WTC11 (cell line): ENCODE data around the gene SRC. TPM values are rescaled to one million over a fixed set of nuclear protein-coding genes. Genes with fewer than 3 reads are reported as not detected.

ENCODE experiments used
- ATAC-seq: fragments of 200-7000 bp; cut with Tn5 transposase; 2 replicates; pipeline ENCODE4 v1.10.0; 2021; ENCODE audit warnings: mild to moderate bottlenecking, moderate library complexity
- CTCF ChIA-PET: fragments of 300-600 bp; sonication (Branson Sonifier 250); formaldehyde crosslinking; loops from one replicate; lab custom pipeline; 2021; ENCODE audit warnings: antibody characterized with exemption; lab: Charles Lee
- POLR2A ChIA-PET: fragments of 350-600 bp; sonication (Branson Sonifier 250); formaldehyde crosslinking; loops from one replicate; lab custom pipeline; 2021; ENCODE audit warnings: antibody characterized with exemption; lab: Charles Lee
- DNase-seq: peaks from one replicate; pipeline ENCODE4 v3.0.0; 2021; ENCODE audit warnings: low spot score
- H3K27ac Mint-ChIP-seq: 2 replicates; pipeline ENCODE4 v1.8.0; 2021; ENCODE audit warnings: mixed read lengths
- H3K27me3 Mint-ChIP-seq: 2 replicates; pipeline ENCODE4 v1.8.0; 2021; ENCODE audit warnings: low read depth, mild to moderate bottlenecking, moderate library complexity, mixed read lengths
- H3K36me3 Mint-ChIP-seq: 2 replicates; pipeline ENCODE4 v1.8.0; 2021; ENCODE audit warnings: mixed read lengths
- H3K4me1 Mint-ChIP-seq: 2 replicates; pipeline ENCODE4 v1.8.0; 2022; ENCODE audit warnings: mixed read lengths
- H3K4me3 Mint-ChIP-seq: 2 replicates; pipeline ENCODE4 v1.8.0; 2021; ENCODE audit warnings: mild to moderate bottlenecking, moderate library complexity, mixed read lengths
- H3K9me3 Mint-ChIP-seq: 2 replicates; pipeline ENCODE4 v1.8.0; 2021; ENCODE audit warnings: mixed read lengths
- GABPB1 ChIP-seq: sonication (generic); formaldehyde crosslinking; IDR thresholded peaks from 2 replicates; pipeline ENCODE4 v1.8.1; 2023; ENCODE audit warnings: mild to moderate bottlenecking, missing genetic modification reagents
- JUN ChIP-seq: sonication (generic); formaldehyde crosslinking; IDR thresholded peaks from 2 replicates; pipeline ENCODE4 v1.8.0; 2023; ENCODE audit warnings: mild to moderate bottlenecking, missing genetic modification reagents
- NFE2L1 ChIP-seq: sonication (generic); formaldehyde crosslinking; IDR thresholded peaks from 2 replicates; pipeline ENCODE4 v1.8.1; 2023; ENCODE audit warnings: missing genetic modification reagents
- NR1H2 ChIP-seq: sonication (generic); formaldehyde crosslinking; IDR thresholded peaks from 2 replicates; pipeline ENCODE4 v1.9.0; 2021; ENCODE audit warnings: mild to moderate bottlenecking, moderate library complexity, missing genetic modification reagents
- NR3C1 ChIP-seq: sonication (generic); formaldehyde crosslinking; conservative IDR thresholded peaks from 2 replicates; pipeline ENCODE4 v1.8.1; 2023; ENCODE audit warnings: low read depth, mild to moderate bottlenecking, missing genetic modification reagents
- SMAD3 ChIP-seq: sonication (generic); formaldehyde crosslinking; IDR thresholded peaks from 2 replicates; pipeline ENCODE4 v1.8.0; 2022; ENCODE audit warnings: missing genetic modification reagents, mild to moderate bottlenecking, borderline replicate concordance
- SP1 ChIP-seq: sonication (generic); formaldehyde crosslinking; conservative IDR thresholded peaks from 2 replicates; pipeline ENCODE4 v1.8.1; 2022; ENCODE audit warnings: missing genetic modification reagents
- TCF7 ChIP-seq: sonication (generic); formaldehyde crosslinking; IDR thresholded peaks from 2 replicates; pipeline ENCODE4 v1.8.0; 2022; ENCODE audit warnings: mild to moderate bottlenecking, low read depth, missing genetic modification reagents, moderate library complexity
- ZNF317 ChIP-seq: sonication (generic); formaldehyde crosslinking; IDR thresholded peaks from 2 replicates; pipeline ENCODE4 v1.8.1; 2023; ENCODE audit warnings: low read depth, mild to moderate bottlenecking, moderate library complexity, missing genetic modification reagents, borderline replicate concordance
- ZNF416 ChIP-seq: fragments of 250-450 bp; sonication (Bioruptor Pico); IDR thresholded peaks from 2 replicates; pipeline ENCODE4 v1.9.0; 2021; ENCODE audit warnings: mild to moderate bottlenecking, inconsistent platforms
- total RNA-seq: library from RNA; stranded (reverse); gene quantifications from 3 replicates; pipeline ENCODE4 v1.2.3, GENCODE V29; 2021
- TF ChIP-seq, protein P1 (sequence below): sonication (generic); formaldehyde crosslinking; IDR thresholded peaks from 2 replicates; pipeline ENCODE4 v1.8.0; 2022; ENCODE audit warnings: missing genetic modification reagents
- TF ChIP-seq, protein P2 (sequence below): sonication (generic); formaldehyde crosslinking; IDR thresholded peaks from 2 replicates; pipeline ENCODE4 v1.8.1; 2022; ENCODE audit warnings: low read depth, mild to moderate bottlenecking, moderate library complexity, missing genetic modification reagents, borderline replicate concordance

Gene SRC
- total RNA-seq, 1 experiment from 2014 or later = 33.3 TPM

DNA sequence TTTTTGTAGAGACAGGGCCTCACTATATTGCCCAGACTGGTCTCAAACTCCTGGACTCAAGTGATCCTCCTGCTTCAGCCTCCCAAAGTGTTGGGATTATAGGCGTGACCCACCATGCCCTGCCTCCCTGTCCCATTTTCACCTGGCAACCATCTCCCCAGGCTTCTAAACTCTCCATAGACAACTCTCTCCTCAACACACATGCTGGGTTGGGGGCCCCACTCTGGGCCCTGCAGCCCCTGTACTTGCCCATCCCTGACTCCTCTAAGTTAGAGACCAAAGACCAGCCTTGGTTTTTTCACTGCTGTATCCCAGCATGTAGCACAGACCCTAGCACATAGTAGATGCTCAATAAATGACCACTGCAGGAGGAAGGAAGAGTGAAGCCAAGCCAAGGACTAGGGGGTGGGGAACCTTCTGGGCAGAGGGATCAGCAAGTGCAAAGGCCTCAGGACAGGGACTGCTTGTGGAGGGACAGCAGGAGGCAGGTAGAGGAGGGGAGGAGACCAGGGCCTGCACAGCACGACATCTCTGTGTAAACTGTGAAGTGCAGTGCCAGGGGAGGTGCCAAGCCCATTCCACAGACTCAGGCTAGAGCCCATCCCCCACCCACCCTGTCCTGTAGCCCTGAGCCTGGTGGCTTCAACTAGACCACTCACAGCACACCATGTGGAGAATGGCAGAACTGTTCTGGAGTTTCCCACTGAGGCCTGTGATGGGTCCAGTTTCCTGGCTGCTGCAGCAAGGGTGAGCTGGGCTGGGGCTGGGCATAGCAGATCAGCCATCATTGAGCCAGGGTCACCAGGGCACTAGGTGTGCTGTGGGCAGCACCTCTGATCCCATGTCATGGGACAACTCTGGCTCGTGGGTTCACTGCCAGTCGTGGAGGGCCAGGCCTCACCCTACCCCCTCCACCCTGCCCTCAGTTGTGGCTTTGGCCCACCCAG lies 3.4 kb upstream of the SRC start (continued):
- TF ChIP-seq, protein P1, sequence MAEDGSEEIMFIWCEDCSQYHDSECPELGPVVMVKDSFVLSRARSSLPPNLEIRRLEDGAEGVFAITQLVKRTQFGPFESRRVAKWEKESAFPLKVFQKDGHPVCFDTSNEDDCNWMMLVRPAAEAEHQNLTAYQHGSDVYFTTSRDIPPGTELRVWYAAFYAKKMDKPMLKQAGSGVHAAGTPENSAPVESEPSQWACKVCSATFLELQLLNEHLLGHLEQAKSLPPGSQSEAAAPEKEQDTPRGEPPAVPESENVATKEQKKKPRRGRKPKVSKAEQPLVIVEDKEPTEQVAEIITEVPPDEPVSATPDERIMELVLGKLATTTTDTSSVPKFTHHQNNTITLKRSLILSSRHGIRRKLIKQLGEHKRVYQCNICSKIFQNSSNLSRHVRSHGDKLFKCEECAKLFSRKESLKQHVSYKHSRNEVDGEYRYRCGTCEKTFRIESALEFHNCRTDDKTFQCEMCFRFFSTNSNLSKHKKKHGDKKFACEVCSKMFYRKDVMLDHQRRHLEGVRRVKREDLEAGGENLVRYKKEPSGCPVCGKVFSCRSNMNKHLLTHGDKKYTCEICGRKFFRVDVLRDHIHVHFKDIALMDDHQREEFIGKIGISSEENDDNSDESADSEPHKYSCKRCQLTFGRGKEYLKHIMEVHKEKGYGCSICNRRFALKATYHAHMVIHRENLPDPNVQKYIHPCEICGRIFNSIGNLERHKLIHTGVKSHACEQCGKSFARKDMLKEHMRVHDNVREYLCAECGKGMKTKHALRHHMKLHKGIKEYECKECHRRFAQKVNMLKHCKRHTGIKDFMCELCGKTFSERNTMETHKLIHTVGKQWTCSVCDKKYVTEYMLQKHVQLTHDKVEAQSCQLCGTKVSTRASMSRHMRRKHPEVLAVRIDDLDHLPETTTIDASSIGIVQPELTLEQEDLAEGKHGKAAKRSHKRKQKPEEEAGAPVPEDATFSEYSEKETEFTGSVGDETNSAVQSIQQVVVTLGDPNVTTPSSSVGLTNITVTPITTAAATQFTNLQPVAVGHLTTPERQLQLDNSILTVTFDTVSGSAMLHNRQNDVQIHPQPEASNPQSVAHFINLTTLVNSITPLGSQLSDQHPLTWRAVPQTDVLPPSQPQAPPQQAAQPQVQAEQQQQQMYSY = no peak
- TF ChIP-seq NFE2L1 (CRISPR knock-in tag) (no peak), GABPB1 (CRISPR knock-in tag) (no peak), SP1 (no peak), NR1H2 (no peak)
- TF ChIP-seq, protein P2, sequence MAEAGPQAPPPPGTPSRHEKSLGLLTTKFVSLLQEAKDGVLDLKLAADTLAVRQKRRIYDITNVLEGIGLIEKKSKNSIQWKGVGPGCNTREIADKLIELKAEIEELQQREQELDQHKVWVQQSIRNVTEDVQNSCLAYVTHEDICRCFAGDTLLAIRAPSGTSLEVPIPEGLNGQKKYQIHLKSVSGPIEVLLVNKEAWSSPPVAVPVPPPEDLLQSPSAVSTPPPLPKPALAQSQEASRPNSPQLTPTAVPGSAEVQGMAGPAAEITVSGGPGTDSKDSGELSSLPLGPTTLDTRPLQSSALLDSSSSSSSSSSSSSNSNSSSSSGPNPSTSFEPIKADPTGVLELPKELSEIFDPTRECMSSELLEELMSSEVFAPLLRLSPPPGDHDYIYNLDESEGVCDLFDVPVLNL (CRISPR knock-in tag) = no peak

DNA sequence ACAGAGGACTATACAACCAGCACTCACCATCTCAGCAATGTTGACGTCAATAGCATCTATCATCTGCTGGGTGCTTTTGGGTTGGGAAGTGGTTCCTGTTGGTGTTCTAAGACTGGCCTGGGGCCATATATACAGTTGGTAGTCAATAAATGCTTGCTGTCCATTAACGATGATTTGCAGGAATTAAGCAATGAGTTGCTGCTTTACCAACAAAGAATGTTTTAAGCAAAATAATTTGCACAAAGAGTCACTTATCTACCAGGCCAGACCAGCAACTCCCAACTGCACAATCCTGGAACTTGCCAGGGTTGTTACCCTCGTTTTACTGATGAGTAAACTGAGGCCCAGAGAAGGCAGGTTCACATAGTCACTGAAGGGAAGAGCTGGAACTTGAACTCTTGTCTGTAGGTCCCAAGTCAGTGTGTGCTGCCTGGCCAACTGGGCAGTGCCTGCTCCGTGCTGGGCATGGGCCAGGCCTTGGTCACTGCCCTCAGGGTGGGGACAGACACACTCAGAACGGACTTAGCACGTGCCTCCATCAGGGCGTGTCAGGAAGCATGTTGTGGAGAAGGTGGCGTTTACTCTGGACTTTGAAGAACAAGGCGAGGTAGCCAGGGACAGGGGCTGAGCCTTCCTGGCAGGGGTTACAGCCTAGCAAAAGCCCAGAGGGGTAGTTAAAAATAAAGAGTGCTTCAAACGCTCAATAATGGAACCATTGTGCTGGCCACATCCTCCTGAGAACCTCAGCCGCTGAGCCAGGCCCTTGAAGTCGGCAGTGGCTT lies 2.5 kb upstream of the SRC start:
- H3K9me3 Mint-ChIP-seq = no peaks in the 10 kb centered on the region
- H3K27ac Mint-ChIP-seq = no peak overlapping the region
- 0 out of 2 replicates have a peak, but pooled peaks cover 3% of the 10 kb centered on the region for H3K36me3 Mint-ChIP-seq
- TF ChIP-seq GABPB1 (CRISPR knock-in tag) (no peak), ZNF416 (CRISPR knock-in tag) (no peak), SMAD3 (no peak), ZNF317 (CRISPR knock-in tag) (no peak), JUN (CRISPR knock-in tag) (no peak), TCF7 (no peak), NR3C1 (CRISPR knock-in tag) (no peak)
- TF ChIP-seq, protein P1 = no peak
- no peaks in the 10 kb centered on the region for H3K27me3 Mint-ChIP-seq
- H3K4me1 Mint-ChIP-seq = peaks cover 24% of the 10 kb centered on the region
- H3K4me3 Mint-ChIP-seq = no peak overlapping the region
- ChIA-PET POLR2A (interaction anchor here (1.0 to 1.4 kb wide), 2 partner anchors 53 to 179 kb away, joined by 4 read pairs; no protein-coding TSS in a partner anchor), CTCF (interaction anchor here (0.7 to 1.7 kb wide), 6 partner anchors 11 to 42 kb away, joined by 3 to 5 read pairs (median 4); no protein-coding TSS in a partner anchor)
- ATAC-seq (no peak), DNase-seq (no peak)
